HG02588 (cell line): ENCODE results near the gene RAB3GAP1.
"Not testable (repeated sequence)": the region's sequence is repeated elsewhere in the genome, so short reads cannot be mapped to it uniquely, and the experiment has no call there.

Source experiments
- ATAC-seq: cut with Tn5 transposase; IDR thresholded peaks from one replicate; pipeline ENCODE4 v1.9.1; 2021; ENCODE audit warnings: mild to moderate bottlenecking, moderate library complexity; ENCODE audit not compliant: unreplicated experiment

RAB3GAP1 gene

DNA sequence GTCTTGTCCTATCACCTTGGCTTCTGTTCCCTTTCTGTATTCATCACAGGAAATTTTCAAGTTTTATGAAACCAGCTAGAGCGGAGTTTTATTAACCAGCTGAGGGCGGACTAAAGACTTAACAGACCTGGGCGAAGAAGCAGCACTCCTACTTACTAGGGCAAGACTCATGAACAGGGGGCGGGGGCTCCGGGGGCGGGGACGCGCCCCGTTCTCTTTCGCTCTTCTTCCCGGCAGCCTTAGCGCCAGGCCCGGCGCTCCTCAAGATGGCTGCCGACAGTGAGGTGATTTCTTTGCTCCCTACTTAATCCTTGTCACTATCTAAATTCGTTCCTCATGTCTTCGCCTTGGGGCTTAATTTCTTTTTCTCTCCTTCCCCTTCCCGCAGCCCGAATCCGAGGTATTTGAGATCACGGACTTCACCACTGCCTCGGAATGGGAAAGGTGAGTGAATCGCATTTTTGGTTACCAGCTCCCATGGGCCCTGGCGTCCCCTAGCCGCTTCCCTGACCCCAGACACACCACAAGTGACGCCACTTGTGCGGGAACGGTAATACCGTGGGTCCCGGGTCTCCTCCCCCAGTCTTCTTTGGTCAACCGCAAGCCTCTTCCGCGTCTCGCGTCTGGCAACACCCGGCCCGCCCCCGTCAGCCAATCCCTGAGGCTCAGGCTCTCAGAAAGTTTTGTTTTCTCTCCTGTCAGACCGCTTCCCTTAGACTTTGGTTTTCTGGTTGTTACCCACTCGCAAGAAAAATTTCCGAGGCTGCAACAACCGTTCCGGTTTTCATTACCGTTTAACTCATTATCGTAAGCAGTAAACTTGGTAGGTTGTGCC is at the start of gene RAB3GAP1:
RAB3GAP1 (plus strand) TSS at position 251 of the 835 bp plus-strand sequence; CDS start at position 267, 16 bp downstream.
- ATAC-seq, result peak; percentile 82

GRCh38 chr2:135002836-135003235 is 49.3 kb upstream of the RAB3GAP1 start:
- no peak for ATAC-seq

GRCh38 chr2:135004005-135004746 is 47.9 kb upstream of the RAB3GAP1 start:
- peak; percentile 91 for ATAC-seq

GRCh38 chr2:135005753-135006152 is 46.3 kb upstream of the RAB3GAP1 start:
- no peak for ATAC-seq

DNA sequence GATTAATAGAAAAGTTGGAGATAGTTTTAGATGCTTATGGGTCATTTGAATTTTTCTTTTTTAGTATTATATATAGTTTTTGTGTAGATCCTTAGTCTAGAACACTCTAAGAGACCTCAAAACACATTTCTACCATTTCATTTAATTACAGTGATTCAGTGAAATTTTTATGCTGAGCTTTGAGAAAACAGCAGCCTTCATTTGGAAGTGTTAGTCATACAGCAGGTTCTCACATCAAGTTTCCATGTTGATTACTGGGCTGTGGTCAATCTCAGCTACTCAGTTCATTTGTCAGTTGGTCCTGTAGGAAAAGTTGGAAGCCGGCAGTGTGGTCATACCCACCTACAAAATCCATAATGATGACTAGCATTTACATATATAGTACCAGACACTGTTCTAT is 42.8 kb upstream of the RAB3GAP1 start:
- ATAC-seq, result no peak

DNA sequence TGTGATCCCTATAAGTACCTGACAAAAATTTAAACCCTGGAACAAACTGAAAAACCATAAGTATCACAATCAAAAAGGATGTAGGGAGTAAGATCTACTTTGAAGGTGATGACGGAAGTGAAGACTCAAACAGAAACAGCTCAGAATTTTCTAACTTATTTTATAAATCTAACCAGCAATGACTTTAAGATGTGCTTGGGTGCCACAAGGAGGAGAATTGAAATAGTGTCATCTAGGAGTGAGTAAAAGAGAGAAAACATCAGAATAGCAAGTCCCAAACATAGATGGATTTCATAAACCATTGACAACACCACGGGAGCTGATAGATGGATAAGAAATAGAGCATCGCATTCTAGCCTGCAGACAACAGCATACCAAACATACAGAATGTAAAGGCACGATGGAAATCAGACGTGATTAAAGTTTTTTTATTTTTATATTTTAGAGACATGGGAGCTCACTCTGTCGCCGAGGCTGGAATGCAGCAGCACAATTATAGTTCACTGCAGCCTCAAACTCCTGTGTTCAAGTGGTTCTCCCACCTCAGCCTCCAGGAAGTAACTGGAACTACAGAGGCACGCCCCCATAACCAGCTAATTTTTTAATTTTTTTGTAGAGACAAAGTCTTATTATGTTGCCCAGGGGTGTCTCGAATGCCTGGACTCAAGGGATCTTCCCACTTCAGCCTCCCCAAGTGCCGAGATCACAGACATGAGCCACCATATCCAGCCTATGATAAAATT is 41.7 kb upstream of the RAB3GAP1 start:
- no peak for ATAC-seq

DNA sequence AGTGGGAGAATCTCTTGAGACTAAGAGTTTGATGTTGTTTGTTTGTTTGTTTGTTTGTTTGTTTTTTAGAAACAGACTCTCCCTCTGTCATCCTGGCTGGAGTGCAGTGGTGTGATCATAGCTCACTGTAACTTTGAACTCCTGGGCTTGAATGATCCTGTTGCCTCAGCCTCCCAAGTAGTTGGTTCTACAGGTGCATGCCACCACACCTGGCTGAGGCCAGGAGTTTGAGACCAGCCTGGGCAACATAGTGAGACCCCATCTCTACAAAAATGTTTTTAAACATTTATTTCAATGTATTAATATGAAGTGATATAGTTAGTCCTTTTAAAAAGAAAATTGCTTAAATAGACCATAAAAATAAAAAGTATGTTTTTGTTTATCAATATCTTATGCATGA is 40.5 kb upstream of the RAB3GAP1 start:
- ATAC-seq, result no peak

DNA sequence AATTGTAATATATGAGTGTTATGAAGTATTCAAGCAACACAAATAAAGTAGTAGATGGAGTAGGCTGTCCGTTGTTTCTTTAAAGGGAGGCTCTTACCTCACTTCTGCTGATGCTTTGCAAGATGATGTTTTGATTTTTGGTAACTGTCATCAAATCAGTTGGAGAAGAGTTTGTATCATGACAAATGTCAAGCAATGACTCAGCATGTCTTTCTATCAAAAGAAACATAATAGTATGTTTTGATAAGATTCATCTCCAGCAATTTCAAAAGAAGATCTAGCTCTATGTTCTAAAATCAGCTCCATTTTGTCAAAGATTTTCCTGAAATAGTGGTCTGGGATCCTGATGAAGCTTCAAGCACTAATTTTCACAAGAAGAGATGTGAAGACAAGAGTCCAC is 30.5 kb upstream of the RAB3GAP1 start:
- ATAC-seq, result no peak

- no peak for ATAC-seq
Measured at GRCh38 chr2:135022952-135023880, 28.9 kb upstream of the RAB3GAP1 start.

- ATAC-seq, result no peak
Measured at GRCh38 chr2:135023886-135024485, 28.1 kb upstream of the RAB3GAP1 start.

- no peak for ATAC-seq
Measured at GRCh38 chr2:135029481-135030134, 22.5 kb upstream of the RAB3GAP1 start.

DNA sequence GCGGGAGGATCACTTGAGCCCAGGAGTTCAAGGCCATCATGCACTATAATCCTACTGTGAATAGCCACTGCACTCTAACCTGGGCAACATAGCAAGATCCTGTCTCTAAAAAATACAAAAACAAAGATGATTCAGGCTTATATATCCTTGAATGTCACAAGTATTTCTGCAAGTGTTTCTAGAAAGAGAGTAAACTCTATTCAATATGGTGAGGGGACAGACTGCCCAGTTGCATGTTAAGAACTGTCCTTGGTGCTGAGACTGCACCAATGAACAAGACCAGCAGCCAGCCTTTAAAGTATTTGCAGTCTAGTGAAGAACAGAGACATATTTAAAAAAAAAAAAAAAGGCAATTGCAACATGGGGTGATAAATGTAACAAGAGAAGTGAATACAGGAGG is 21.3 kb upstream of the RAB3GAP1 start:
- ATAC-seq, result no peak

DNA sequence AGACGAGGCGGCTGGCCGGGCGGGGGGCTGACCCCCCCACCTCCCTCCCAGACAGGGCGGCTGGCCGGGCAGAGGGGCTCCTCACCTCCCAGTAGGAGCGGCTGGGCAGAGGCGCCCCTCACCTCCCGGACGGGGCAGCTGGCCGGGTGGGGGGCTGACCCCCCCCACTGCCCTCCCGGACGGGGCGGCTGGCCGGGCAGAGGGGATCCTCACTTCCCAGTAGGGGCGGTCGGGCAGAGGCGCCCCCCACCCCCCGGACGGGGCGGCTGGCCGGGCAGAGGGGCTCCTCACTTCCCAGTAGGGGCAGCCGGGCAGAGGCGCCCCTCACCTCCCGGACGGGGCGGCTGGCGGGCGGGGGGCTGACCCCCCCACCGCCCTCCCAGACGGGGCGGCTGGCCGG is 18.9 kb upstream of the RAB3GAP1 start:
- not testable (repeated sequence) for ATAC-seq

DNA sequence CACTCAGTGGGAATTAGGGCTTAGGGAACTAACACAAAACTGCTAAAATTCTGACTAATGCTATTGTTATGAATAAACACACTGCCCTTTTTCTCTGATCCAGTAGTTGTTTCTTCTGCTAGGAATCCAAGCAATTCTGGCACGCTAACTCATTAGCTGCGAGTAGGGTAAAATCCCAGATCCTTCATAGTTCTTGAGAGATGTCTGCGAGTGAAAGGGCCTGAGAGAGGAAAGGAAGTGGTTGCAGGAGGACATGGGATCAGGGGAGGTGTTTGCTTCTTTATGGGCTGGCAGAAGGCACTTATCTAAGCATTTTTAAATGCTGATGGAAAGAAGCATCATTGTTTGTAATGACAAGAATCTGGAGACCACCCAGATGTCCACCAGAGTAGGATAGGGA is 14.3 kb upstream of the RAB3GAP1 start:
- no peak for ATAC-seq

GRCh38 chr2:135043345-135043744 is 8.7 kb upstream of the RAB3GAP1 start:
- no peak for ATAC-seq

- ATAC-seq, result no peak
Measured at GRCh38 chr2:135047300-135047699, 4.8 kb upstream of the RAB3GAP1 start, which contains the start of gene MAP3K19. Gene MAP3K19, minus strand, starts transcription at chr2:135047447. Its CDS starts 22,800 bp downstream, at chr2:135024647.

DNA sequence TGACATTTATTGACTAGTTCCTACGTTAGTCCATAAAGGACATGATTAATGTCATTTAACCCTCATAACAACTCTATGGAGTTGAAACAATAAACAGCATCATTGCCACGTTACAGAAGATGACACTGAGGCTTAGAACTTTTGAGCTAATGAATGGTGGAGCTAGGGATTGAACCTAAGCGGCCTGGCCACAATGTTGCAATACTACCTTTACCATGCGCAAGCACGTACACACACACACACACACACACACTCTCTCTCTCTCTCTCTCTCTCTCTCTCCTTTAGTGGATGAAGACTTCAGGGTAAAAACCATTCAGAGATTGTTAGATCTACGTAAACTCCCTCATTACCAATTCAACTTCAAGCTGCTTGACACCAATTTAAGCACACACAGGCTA is 4.0 kb upstream of the RAB3GAP1 start:
- no peak for ATAC-seq

DNA sequence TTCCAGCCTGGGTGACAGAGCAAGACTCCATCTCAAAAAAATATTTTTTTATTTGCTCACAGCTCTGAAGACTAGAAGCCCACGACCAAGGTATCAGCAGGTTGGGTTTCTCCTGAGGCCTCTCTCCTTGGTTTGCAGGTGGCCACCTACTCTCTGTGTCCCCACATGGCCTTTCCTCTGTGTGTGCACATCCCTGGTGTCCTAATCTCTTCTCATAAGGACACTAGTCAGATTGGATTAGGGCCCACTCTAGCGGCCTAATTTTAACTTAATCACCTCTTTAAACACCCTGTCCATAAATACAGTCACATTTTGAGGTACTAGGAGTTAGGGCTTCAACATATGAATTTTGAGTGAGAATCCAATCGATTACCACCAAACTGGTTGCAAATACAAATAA is 2.0 kb upstream of the RAB3GAP1 start:
- ATAC-seq, result no peak

DNA sequence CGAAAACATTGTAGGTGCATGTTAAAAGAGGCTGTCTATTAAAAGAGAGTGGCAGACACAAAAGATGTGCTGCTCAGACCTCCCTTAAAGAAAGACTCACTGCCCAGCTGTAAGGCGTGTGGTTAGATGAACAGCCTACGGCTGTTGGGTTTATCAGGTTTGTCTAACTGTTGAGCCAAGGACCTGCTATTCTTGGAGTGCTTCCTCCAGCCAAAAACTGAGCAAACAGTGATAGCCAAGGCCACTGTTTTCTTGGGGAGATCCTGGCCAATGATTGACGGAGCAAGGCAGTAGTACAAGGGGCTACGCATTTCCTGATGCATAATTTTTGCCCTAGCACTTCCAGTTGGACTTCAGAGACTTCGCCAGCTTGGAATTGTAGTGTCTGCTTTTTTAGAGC is 1.4 kb upstream of the RAB3GAP1 start:
- no peak for ATAC-seq
